ENCODE data around the gene MEF2C. TPM values are rescaled to one million over a fixed set of nuclear protein-coding genes. Genes with fewer than 3 reads are reported as not detected.

Gene MEF2C
- 10 to 100 TPM in 1 of 2 donors, 1 to 10 TPM in 1; 7.3 to 26.9 TPM for total RNA-seq

GRCh38 chr5:88883059-88883835 is at the start of gene MEF2C:
Gene MEF2C, minus strand, starts transcription at chr5:88883184. Its CDS starts 59,396 bp downstream, at chr5:88823788.
- no peaks in the 10 kb centered on the region for H3K4me1 ChIP-seq
- H3K36me3 ChIP-seq = no peaks in the 10 kb centered on the region
- H3K9me3 ChIP-seq = no peaks in the 10 kb centered on the region
- H3K9ac ChIP-seq (ENCODE audit: low read depth in 2 of 2, low read length in 2 of 2) = peak within 1 kb of the TSS; percentile 63 to 90
- intact Hi-C loops (cut with DNase I) = loop anchor here (10.0 kb wide), 1 partner anchor 148 kb away; no protein-coding TSS in a partner anchor
- no peak for TF ChIP-seq CTCF (IDR thresholded peaks at IDR 0.05)
- H3K27ac ChIP-seq = peak within 1 kb of the TSS; percentile 80
- peak within 1 kb of the TSS; percentile 52 for H3K4me3 ChIP-seq
- H3K27me3 ChIP-seq = no peaks in the 10 kb centered on the region
- DNase-seq = peak; percentile 74

GRCh38 chr5:88932541-88932940 is 49.6 kb upstream of the MEF2C start:
- H3K27me3 ChIP-seq = no peaks in the 10 kb centered on the region
- intact Hi-C loops (cut with DNase I) = no loop called here
- no peak overlapping the region for H3K4me3 ChIP-seq
- H3K9me3 ChIP-seq = no peaks in the 10 kb centered on the region
- no peak overlapping the region for H3K27ac ChIP-seq
- DNase-seq = no peak
- no peak for TF ChIP-seq CTCF (IDR thresholded peaks at IDR 0.05)
- peaks cover under 1% of the 10 kb centered on the region for H3K4me1 ChIP-seq
- no peaks in the 10 kb centered on the region for H3K36me3 ChIP-seq
- no peak overlapping the region for H3K9ac ChIP-seq (ENCODE audit: low read depth in 2 of 2, low read length in 2 of 2)

GRCh38 chr5:88930335-88930734 is 47.4 kb upstream of the MEF2C start:
- no peak for TF ChIP-seq CTCF (IDR thresholded peaks at IDR 0.05)
- intact Hi-C loops (cut with DNase I) = no loop called here
- no peak overlapping the region for H3K9ac ChIP-seq (ENCODE audit: low read depth in 2 of 2, low read length in 2 of 2)

GRCh38 chr5:88929385-88929784 is 46.4 kb upstream of the MEF2C start:
- H3K27me3 ChIP-seq = no peaks in the 10 kb centered on the region
- no peak for TF ChIP-seq CTCF (IDR thresholded peaks at IDR 0.05)
- H3K9ac ChIP-seq (ENCODE audit: low read depth in 2 of 2, low read length in 2 of 2) = no peak overlapping the region
- H3K9me3 ChIP-seq = no peaks in the 10 kb centered on the region
- DNase-seq = no peak
- H3K27ac ChIP-seq = no peak overlapping the region
- no peaks in the 10 kb centered on the region for H3K4me1 ChIP-seq
- H3K36me3 ChIP-seq = no peaks in the 10 kb centered on the region
- no peak overlapping the region for H3K4me3 ChIP-seq
- intact Hi-C loops (cut with DNase I) = no loop called here

More at GRCh38 chr5:88930335-88930734, 47.4 kb upstream of the MEF2C start:
- Histone ChIP-seq H3K27ac (no peak overlapping the region), H3K4me3 (no peak overlapping the region), H3K36me3 (no peaks in the 10 kb centered on the region), H3K27me3 (no peaks in the 10 kb centered on the region), H3K9me3 (no peaks in the 10 kb centered on the region), H3K4me1 (no peaks in the 10 kb centered on the region)
- no peak for DNase-seq

- intact Hi-C loops (cut with DNase I) = no loop called here
- TF ChIP-seq CTCF (IDR thresholded peaks at IDR 0.05) = no peak
- H3K36me3 ChIP-seq = no peaks in the 10 kb centered on the region
- H3K9me3 ChIP-seq = no peaks in the 10 kb centered on the region
- H3K4me1 ChIP-seq = no peaks in the 10 kb centered on the region
- no peak for DNase-seq
- H3K27ac ChIP-seq = no peak overlapping the region
- no peak overlapping the region for H3K9ac ChIP-seq (ENCODE audit: low read depth in 2 of 2, low read length in 2 of 2)
- no peak overlapping the region for H3K4me3 ChIP-seq
- H3K27me3 ChIP-seq = no peaks in the 10 kb centered on the region
Measured at GRCh38 chr5:88926774-88927173, 43.8 kb upstream of the MEF2C start.
